PC-9 (cell line): ENCODE results near the gene CALU.

ENCODE experiments used
- EZH2 ChIP-seq: fragments of 200-600 bp; sonication (generic); IDR thresholded peaks from 2 replicates; pipeline ENCODE4 v1.8.0; 2017; ENCODE audit warnings: antibody characterized with exemption, low read depth
- TF ChIP-seq, protein P1 (sequence below): fragments of 200-600 bp; sonication (generic); conservative IDR thresholded peaks from 2 replicates; pipeline ENCODE4 v1.6.1; 2017; ENCODE audit warnings: mixed run types, antibody characterized with exemption, mild to moderate bottlenecking, moderate library complexity

DNA sequence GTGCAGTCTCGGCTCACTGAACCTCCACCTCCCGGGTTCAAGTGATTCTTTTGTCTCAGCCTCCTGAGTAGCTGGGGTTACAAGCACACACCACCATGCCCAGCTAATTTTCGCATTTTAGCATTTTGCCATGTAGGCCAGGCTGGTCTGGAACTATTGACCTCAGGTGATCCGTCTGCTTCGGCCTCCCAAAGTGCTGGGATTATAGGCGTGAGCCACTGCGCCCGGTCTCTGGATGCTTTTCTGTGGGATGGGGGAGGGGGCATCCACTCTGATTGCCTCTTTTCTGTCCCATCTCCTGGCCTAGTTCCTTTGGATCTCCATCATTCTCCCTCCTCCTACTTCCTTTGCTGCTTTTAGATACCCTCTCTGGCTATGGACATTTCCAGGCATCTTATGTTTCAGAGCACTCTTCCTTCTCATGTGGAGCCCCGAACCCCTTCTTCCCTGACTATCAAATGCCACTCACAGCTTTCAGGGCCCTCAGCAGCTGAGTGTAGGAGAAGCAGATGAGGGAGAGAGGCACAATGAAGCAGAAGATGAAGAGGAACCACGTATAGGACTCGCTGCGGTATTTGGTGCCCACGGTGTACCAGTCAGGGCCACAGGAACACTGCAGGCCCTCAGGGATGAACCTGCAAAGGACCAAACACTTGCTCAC, 35.0 kb downstream of the CALU start:
- TF ChIP-seq, protein P1, sequence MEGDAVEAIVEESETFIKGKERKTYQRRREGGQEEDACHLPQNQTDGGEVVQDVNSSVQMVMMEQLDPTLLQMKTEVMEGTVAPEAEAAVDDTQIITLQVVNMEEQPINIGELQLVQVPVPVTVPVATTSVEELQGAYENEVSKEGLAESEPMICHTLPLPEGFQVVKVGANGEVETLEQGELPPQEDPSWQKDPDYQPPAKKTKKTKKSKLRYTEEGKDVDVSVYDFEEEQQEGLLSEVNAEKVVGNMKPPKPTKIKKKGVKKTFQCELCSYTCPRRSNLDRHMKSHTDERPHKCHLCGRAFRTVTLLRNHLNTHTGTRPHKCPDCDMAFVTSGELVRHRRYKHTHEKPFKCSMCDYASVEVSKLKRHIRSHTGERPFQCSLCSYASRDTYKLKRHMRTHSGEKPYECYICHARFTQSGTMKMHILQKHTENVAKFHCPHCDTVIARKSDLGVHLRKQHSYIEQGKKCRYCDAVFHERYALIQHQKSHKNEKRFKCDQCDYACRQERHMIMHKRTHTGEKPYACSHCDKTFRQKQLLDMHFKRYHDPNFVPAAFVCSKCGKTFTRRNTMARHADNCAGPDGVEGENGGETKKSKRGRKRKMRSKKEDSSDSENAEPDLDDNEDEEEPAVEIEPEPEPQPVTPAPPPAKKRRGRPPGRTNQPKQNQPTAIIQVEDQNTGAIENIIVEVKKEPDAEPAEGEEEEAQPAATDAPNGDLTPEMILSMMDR: no peak
- no peak for TF ChIP-seq EZH2
